Ovary (tissue), 3 donors: Measurements from ENCODE around the gene CCDC27.

Source experiments
- EP300 ChIP-seq: sonication (generic); formaldehyde crosslinking; IDR thresholded peaks from one replicate; pipeline ENCODE4 v1.6.1; 2017; ENCODE audit warnings: antibody characterized with exemption
- POLR2A ChIP-seq: fragments of 450-650 bp; IDR thresholded peaks from one replicate; pipeline ENCODE4 v1.6.1; 2017; ENCODE audit warnings: antibody characterized with exemption, mild to moderate bottlenecking, moderate library complexity
- TF ChIP-seq, protein P1 (sequence below), 3 donors: fragments of 450-650 bp in 2 of 3; fragments of 200-600 bp in 1 of 3; IDR thresholded peaks; one replicate each; pipeline versions ENCODE4 v1.5.1 to v1.8.0; 2016 to 2022; ENCODE audit warnings: antibody characterized with exemption in 3 of 3, mild to moderate bottlenecking in 1 of 3
- donor health status: DM: no; HTN: no; CAD: no.

- TF ChIP-seq, protein P1, sequence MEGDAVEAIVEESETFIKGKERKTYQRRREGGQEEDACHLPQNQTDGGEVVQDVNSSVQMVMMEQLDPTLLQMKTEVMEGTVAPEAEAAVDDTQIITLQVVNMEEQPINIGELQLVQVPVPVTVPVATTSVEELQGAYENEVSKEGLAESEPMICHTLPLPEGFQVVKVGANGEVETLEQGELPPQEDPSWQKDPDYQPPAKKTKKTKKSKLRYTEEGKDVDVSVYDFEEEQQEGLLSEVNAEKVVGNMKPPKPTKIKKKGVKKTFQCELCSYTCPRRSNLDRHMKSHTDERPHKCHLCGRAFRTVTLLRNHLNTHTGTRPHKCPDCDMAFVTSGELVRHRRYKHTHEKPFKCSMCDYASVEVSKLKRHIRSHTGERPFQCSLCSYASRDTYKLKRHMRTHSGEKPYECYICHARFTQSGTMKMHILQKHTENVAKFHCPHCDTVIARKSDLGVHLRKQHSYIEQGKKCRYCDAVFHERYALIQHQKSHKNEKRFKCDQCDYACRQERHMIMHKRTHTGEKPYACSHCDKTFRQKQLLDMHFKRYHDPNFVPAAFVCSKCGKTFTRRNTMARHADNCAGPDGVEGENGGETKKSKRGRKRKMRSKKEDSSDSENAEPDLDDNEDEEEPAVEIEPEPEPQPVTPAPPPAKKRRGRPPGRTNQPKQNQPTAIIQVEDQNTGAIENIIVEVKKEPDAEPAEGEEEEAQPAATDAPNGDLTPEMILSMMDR (IDR thresholded peaks at IDR 0.05) = no peak
- TF ChIP-seq EP300 = no peak
- no peak for TF ChIP-seq POLR2A
Measured at GRCh38 chr1:3774276-3774945, 22.2 kb downstream of the CCDC27 start.
